ENCODE data around the gene MT1HL1. TPM values are rescaled to one million over a fixed set of nuclear protein-coding genes. Genes with fewer than 3 reads are reported as not detected.

Gene MT1HL1
- total RNA-seq, 1 donor from 2014 or later, result not detected

GRCh38 chr1:237040823-237041222, 36.6 kb upstream of the MT1HL1 start:
- Histone ChIP-seq H3K27me3 (ENCODE audit: control insufficient read depth, insufficient read depth, low read length) (peaks cover 9% of the 10 kb centered on the region), H3K36me3 (ENCODE audit: control insufficient read depth, insufficient read depth, low read length) (no peaks in the 10 kb centered on the region), H3K4me3 (ENCODE audit: low read depth, low read length) (no peak overlapping the region)
- FAIRE-seq (no peak), DNase-seq (ENCODE audit: low read depth) (no peak)
- no peak for TF ChIP-seq CTCF (IDR thresholded peaks at IDR 0.05; ENCODE audit: insufficient read depth, low read length, severe bottlenecking)

- H3K4me3 ChIP-seq (ENCODE audit: low read depth, low read length), result no peak overlapping the region
- no peaks in the 10 kb centered on the region for H3K36me3 ChIP-seq (ENCODE audit: control insufficient read depth, insufficient read depth, low read length)
- H3K27me3 ChIP-seq (ENCODE audit: control insufficient read depth, insufficient read depth, low read length), result peaks cover 7% of the 10 kb centered on the region
- FAIRE-seq, result no peak
- DNase-seq (ENCODE audit: low read depth), result no peak
- TF ChIP-seq CTCF (IDR thresholded peaks at IDR 0.05; ENCODE audit: insufficient read depth, low read length, severe bottlenecking), result no peak
Observed at GRCh38 chr1:237038211-237038610, 34.0 kb upstream of the MT1HL1 start.

DNA sequence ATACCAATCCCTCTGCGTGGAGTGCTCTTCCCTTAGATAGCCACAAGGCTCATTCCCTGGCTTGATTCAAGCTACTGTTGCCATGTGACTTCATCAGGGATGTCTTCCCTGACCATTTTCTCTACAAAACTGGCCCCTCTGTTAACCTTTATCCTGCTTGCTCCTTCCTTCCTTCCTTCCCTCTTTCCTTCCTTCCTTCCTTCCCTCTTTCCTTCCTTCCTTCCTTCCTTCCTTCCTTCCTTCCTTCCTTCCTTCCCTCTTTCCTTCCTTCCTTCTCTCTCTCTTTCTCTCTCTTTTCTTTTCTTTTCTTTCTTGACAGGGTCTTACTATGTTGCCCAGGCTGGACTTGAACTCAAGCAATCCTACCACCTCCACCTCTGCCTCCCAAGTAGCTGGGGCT, 31.5 kb upstream of the MT1HL1 start:
- no peak for TF ChIP-seq CTCF (IDR thresholded peaks at IDR 0.05; ENCODE audit: insufficient read depth, low read length, severe bottlenecking)
- FAIRE-seq, result no peak
- no peak overlapping the region for H3K4me3 ChIP-seq (ENCODE audit: low read depth, low read length)

DNA sequence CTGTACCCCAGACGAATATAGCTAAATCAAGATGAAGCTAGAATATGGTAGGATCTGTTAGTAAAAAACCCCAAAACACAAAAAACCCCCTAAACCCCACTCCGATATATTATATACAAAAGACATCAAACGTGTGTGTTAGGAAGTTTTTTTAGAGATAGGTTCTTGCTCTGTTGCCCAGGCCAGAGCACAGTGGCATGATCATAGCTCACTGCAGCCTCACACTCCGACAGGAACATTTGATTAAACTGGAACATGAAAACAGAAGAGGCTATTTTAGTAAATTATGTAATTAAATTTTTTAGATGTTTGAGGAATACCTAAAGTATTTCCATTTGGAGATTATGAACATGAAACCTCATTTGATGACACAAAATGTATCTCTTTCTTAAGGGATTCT, 29.6 kb upstream of the MT1HL1 start:
- H3K4me3 ChIP-seq (ENCODE audit: low read depth, low read length), result no peak overlapping the region
- FAIRE-seq, result no peak
- no peaks in the 10 kb centered on the region for H3K36me3 ChIP-seq (ENCODE audit: control insufficient read depth, insufficient read depth, low read length)
- no peak for DNase-seq (ENCODE audit: low read depth)
- H3K27me3 ChIP-seq (ENCODE audit: control insufficient read depth, insufficient read depth, low read length), result no peaks in the 10 kb centered on the region
- TF ChIP-seq CTCF (IDR thresholded peaks at IDR 0.05; ENCODE audit: insufficient read depth, low read length, severe bottlenecking), result no peak

More for the DNA sequence above, 31.5 kb upstream of the MT1HL1 start:
- DNase-seq (ENCODE audit: low read depth), result no peak
- no peaks in the 10 kb centered on the region for H3K36me3 ChIP-seq (ENCODE audit: control insufficient read depth, insufficient read depth, low read length)
- no peaks in the 10 kb centered on the region for H3K27me3 ChIP-seq (ENCODE audit: control insufficient read depth, insufficient read depth, low read length)

GRCh38 chr1:237033061-237033460, 28.8 kb upstream of the MT1HL1 start:
- no peak for TF ChIP-seq CTCF (IDR thresholded peaks at IDR 0.05; ENCODE audit: insufficient read depth, low read length, severe bottlenecking)
- no peaks in the 10 kb centered on the region for H3K27me3 ChIP-seq (ENCODE audit: control insufficient read depth, insufficient read depth, low read length)
- no peak for FAIRE-seq
- H3K36me3 ChIP-seq (ENCODE audit: control insufficient read depth, insufficient read depth, low read length), result no peaks in the 10 kb centered on the region
- H3K4me3 ChIP-seq (ENCODE audit: low read depth, low read length), result no peak overlapping the region
- no peak for DNase-seq (ENCODE audit: low read depth)

GRCh38 chr1:237032029-237032428, 27.8 kb upstream of the MT1HL1 start:
- no peaks in the 10 kb centered on the region for H3K36me3 ChIP-seq (ENCODE audit: control insufficient read depth, insufficient read depth, low read length)
- no peak for FAIRE-seq
- no peaks in the 10 kb centered on the region for H3K27me3 ChIP-seq (ENCODE audit: control insufficient read depth, insufficient read depth, low read length)
- no peak for TF ChIP-seq CTCF (IDR thresholded peaks at IDR 0.05; ENCODE audit: insufficient read depth, low read length, severe bottlenecking)
- no peak overlapping the region for H3K4me3 ChIP-seq (ENCODE audit: low read depth, low read length)
- no peak for DNase-seq (ENCODE audit: low read depth)
